ENCODE results near the gene SIAH3. TPM values are rescaled to one million over a fixed set of nuclear protein-coding genes. Genes with fewer than 3 reads are reported as not detected.

Gene SIAH3
- total and polyA plus RNA-seq, 2 experiments from 2014 or later, result 0.13 to 0.17 TPM

GRCh38 chr13:45833663-45834375 lies 17.7 kb downstream of the SIAH3 start (continued):
- no peak for TF ChIP-seq ZNF114 (CRISPR knock-in tag; IDR thresholded peaks at IDR 0.05)
- no peak for TF ChIP-seq ZNF331 (CRISPR knock-in tag; IDR thresholded peaks at IDR 0.05; ENCODE audit: low read depth)
- no peak for TF ChIP-seq CREB1 (CRISPR knock-in tag; IDR thresholded peaks at IDR 0.05; ENCODE audit: low read depth)
- TF ChIP-seq EZH2phosphoT487 (IDR thresholded peaks at IDR 0.05; ENCODE audit: unreplicated experiment), result no peak
- TF ChIP-seq EZH2 (IDR thresholded peaks at IDR 0.05; ENCODE audit: low read depth, unreplicated experiment), result no peak

- no peaks in the 10 kb centered on the region for H3F3A ChIP-seq (replicated peaks; ENCODE audit: low read depth)
- no peaks in the 10 kb centered on the region for H3K36me3 ChIP-seq (ENCODE audit: insufficient read depth)
- Mint-ChIP-seq H3K9me3 (no peaks in the 10 kb centered on the region), H3K27me3 (ENCODE audit: insufficient read depth, low read depth, poor library complexity) (no peaks in the 10 kb centered on the region), H3K4me1 (peaks cover 26% of the 10 kb centered on the region), H3K4me3 (no peak overlapping the region), H3K36me3 (ENCODE audit: low read depth) (no peaks in the 10 kb centered on the region), H3K27ac (no peak overlapping the region)
- H3K9me2 ChIP-seq (ENCODE audit: insufficient read depth), result 0 out of 2 replicates have a peak, but pooled peaks cover 5% of the 10 kb centered on the region
- H3K4me1 ChIP-seq (ENCODE audit: insufficient read depth), result peaks cover 12% of the 10 kb centered on the region
- H2AFZ ChIP-seq, result no peak overlapping the region
- no peak overlapping the region for H3K4me3 ChIP-seq
- no peak overlapping the region for H3K27ac ChIP-seq (ENCODE audit: low read depth)
- no peaks in the 10 kb centered on the region for H3K79me2 ChIP-seq (replicated peaks; ENCODE audit: insufficient read depth)
- H4K20me1 ChIP-seq (replicated peaks; ENCODE audit: insufficient read depth), result no peaks in the 10 kb centered on the region
- DNase-seq (ENCODE audit: low spot score) (no peak), ATAC-seq (no peak)
- TF ChIP-seq EZH2phosphoT487 (IDR thresholded peaks at IDR 0.05; ENCODE audit: unreplicated experiment) (no peak), ZNF114 (CRISPR knock-in tag; IDR thresholded peaks at IDR 0.05) (no peak), CREB1 (CRISPR knock-in tag; IDR thresholded peaks at IDR 0.05; ENCODE audit: low read depth) (no peak)
- H3K4me2 ChIP-seq, result no peak overlapping the region
- H3K27me3 ChIP-seq (ENCODE audit: insufficient read depth), result no peaks in the 10 kb centered on the region
Observed at GRCh38 chr13:45833242-45833641, 18.3 kb downstream of the SIAH3 start.

GRCh38 chr13:45831851-45832250 lies 19.7 kb downstream of the SIAH3 start:
- no peaks in the 10 kb centered on the region for H3F3A ChIP-seq (replicated peaks; ENCODE audit: low read depth)
- no peaks in the 10 kb centered on the region for H3K36me3 ChIP-seq (ENCODE audit: insufficient read depth)
- H3K4me3 ChIP-seq, result no peak overlapping the region
- no peaks in the 10 kb centered on the region for H4K20me1 ChIP-seq (replicated peaks; ENCODE audit: insufficient read depth)
- H3K27ac Mint-ChIP-seq, result no peak overlapping the region
- peaks cover 16% of the 10 kb centered on the region for H3K4me1 ChIP-seq (ENCODE audit: insufficient read depth)
- no peak overlapping the region for H2AFZ ChIP-seq
- no peak overlapping the region for H3K4me2 ChIP-seq
- no peak for ATAC-seq
- no peaks in the 10 kb centered on the region for H3K79me2 ChIP-seq (replicated peaks; ENCODE audit: insufficient read depth)
- H3K27me3 Mint-ChIP-seq (ENCODE audit: insufficient read depth, low read depth, poor library complexity), result no peaks in the 10 kb centered on the region
- no peak overlapping the region for H3K27ac ChIP-seq (ENCODE audit: low read depth)
- no peaks in the 10 kb centered on the region for H3K27me3 ChIP-seq (ENCODE audit: insufficient read depth)
- no peaks in the 10 kb centered on the region for H3K9me3 Mint-ChIP-seq
- H3K4me1 Mint-ChIP-seq, result peaks cover 21% of the 10 kb centered on the region; the same call in 2 of the 3 replicates
- 0 out of 2 replicates have a peak, but pooled peaks cover 5% of the 10 kb centered on the region for H3K9me2 ChIP-seq (ENCODE audit: insufficient read depth)
- no peak overlapping the region for H3K4me3 Mint-ChIP-seq
- H3K36me3 Mint-ChIP-seq (ENCODE audit: low read depth), result no peaks in the 10 kb centered on the region
- DNase-seq (ENCODE audit: low spot score), result no peak
- TF ChIP-seq EZH2phosphoT487 (IDR thresholded peaks at IDR 0.05; ENCODE audit: unreplicated experiment), result no peak
- no peak for TF ChIP-seq REST (IDR thresholded peaks at IDR 0.05; ENCODE audit: unreplicated experiment)
- no peak for TF ChIP-seq STAT1 (IDR thresholded peaks at IDR 0.05; ENCODE audit: unreplicated experiment)
- TF ChIP-seq EZH2 (IDR thresholded peaks at IDR 0.05; ENCODE audit: low read depth, unreplicated experiment), result no peak
- TF ChIP-seq POLR2AphosphoS5 (IDR thresholded peaks at IDR 0.05; ENCODE audit: low read depth), result no peak
- no peak for TF ChIP-seq ZNF114 (CRISPR knock-in tag; IDR thresholded peaks at IDR 0.05)
- no peak for TF ChIP-seq CREB1 (CRISPR knock-in tag; IDR thresholded peaks at IDR 0.05; ENCODE audit: low read depth)
- TF ChIP-seq ZNF462 (CRISPR knock-in tag; IDR thresholded peaks at IDR 0.05), result no peak

All from GM23338 (cell line).